ENCODE data around the gene C10orf95. TPM values are rescaled to one million over a fixed set of nuclear protein-coding genes. Genes with fewer than 3 reads are reported as not detected.

The C10orf95 gene
- total and polyA plus RNA-seq, 2 of the 13 experiments (the other 11 are each of a cell fraction or from before 2014, with no cell fraction given) = 0.05 to 0.07 TPM

DNA sequence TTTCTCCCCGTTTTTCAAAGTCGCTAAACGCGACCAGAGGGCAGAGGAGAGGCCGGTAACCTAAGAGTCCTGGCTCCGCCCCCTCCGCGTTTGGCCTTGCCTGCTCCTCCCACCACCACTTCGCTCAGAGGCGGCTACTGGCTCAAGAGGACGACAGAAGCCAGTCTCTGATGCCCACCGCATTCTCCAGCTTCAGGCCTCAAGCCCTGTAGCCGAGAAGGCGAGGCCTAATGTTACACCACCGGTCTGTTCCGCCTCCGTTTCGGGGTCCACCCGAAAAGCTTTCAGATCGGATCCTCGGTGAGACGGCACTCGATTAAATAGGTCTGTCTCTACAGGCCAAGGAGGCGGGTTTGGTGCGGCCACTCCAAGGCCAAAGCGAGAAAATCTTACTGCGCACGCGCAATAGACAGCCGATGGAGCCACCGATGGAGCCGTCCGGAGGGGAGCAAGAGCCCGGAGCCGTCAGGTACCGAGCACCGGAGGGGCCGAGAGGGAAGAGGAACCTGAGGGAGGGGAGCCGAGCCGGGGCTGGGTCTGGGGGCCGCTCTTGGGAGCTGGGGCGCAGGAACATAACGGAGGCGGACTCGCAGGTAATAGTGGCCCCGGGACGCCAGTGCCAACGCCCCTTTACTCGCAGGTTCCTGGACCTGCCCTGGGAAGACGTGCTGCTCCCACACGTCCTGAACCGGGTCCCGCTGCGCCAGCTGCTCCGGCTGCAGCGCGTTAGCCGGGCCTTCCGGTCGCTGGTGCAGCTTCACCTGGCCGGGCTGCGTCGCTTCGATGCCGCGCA, 30.4 kb downstream of the C10orf95 start, which contains the start of gene FBXL15 (continued):
- TF ChIP-seq, protein P1, sequence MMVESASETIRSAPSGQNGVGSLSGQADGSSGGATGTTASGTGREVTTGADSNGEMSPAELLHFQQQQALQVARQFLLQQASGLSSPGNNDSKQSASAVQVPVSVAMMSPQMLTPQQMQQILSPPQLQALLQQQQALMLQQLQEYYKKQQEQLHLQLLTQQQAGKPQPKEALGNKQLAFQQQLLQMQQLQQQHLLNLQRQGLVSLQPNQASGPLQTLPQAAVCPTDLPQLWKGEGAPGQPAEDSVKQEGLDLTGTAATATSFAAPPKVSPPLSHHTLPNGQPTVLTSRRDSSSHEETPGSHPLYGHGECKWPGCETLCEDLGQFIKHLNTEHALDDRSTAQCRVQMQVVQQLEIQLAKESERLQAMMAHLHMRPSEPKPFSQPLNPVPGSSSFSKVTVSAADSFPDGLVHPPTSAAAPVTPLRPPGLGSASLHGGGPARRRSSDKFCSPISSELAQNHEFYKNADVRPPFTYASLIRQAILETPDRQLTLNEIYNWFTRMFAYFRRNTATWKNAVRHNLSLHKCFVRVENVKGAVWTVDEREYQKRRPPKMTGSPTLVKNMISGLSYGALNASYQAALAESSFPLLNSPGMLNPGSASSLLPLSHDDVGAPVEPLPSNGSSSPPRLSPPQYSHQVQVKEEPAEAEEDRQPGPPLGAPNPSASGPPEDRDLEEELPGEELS (CRISPR knock-in tag; IDR thresholded peaks at IDR 0.05) = peak; percentile 70
- TF ChIP-seq CAMTA2 (CRISPR knock-in tag; IDR thresholded peaks at IDR 0.05; ENCODE audit: borderline replicate concordance) = 0 out of 2 replicates have a peak, but pooled peaks have one; percentile 63
- no peak for TF ChIP-seq SATB2 (CRISPR knock-in tag; IDR thresholded peaks at IDR 0.05)
- TF ChIP-seq HMG20B (CRISPR knock-in tag; conservative IDR thresholded peaks at IDR 0.05) = peak; percentile 60; the same call in 1 of the 2 replicates
- TF ChIP-seq, protein P2, sequence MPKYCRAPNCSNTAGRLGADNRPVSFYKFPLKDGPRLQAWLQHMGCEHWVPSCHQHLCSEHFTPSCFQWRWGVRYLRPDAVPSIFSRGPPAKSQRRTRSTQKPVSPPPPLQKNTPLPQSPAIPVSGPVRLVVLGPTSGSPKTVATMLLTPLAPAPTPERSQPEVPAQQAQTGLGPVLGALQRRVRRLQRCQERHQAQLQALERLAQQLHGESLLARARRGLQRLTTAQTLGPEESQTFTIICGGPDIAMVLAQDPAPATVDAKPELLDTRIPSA (CRISPR knock-in tag; IDR thresholded peaks at IDR 0.05; ENCODE audit: borderline replicate concordance) = no peak
- TF ChIP-seq RARG (CRISPR knock-in tag; IDR thresholded peaks at IDR 0.05; ENCODE audit: low read depth) = no peak; the same call in 1 of the 2 replicates
- TF ChIP-seq, protein P3, sequence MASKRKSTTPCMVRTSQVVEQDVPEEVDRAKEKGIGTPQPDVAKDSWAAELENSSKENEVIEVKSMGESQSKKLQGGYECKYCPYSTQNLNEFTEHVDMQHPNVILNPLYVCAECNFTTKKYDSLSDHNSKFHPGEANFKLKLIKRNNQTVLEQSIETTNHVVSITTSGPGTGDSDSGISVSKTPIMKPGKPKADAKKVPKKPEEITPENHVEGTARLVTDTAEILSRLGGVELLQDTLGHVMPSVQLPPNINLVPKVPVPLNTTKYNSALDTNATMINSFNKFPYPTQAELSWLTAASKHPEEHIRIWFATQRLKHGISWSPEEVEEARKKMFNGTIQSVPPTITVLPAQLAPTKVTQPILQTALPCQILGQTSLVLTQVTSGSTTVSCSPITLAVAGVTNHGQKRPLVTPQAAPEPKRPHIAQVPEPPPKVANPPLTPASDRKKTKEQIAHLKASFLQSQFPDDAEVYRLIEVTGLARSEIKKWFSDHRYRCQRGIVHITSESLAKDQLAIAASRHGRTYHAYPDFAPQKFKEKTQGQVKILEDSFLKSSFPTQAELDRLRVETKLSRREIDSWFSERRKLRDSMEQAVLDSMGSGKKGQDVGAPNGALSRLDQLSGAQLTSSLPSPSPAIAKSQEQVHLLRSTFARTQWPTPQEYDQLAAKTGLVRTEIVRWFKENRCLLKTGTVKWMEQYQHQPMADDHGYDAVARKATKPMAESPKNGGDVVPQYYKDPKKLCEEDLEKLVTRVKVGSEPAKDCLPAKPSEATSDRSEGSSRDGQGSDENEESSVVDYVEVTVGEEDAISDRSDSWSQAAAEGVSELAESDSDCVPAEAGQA (IDR thresholded peaks at IDR 0.05; ENCODE audit: low read depth) = peak; percentile 84; the same call in 1 of the 2 replicates
- TF ChIP-seq, protein P3 (CRISPR knock-in tag; IDR thresholded peaks at IDR 0.05; ENCODE audit: borderline replicate concordance) = no peak
- TF ChIP-seq ZNF331 (CRISPR knock-in tag; IDR thresholded peaks at IDR 0.05) = peak; percentile 91
- TF ChIP-seq, protein P4, sequence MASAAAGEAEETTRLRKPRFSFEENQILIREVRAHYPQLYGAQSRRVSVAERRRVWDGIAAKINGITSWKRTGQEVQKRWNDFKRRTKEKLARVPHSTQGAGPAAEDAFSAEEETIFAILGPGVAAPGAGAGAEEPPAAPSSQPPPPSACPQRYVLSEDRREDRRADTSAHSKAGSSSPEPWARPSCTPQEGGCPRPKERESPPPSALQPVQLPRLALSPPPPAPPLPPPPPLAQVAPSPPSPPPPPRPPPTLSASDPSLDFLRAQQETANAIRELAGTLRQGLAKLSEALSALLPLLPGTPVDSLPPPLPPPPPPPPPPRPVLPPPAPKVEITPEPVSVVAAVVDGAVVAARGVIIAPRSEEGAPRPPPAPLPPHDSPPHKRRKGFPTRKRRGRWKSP (CRISPR knock-in tag; IDR thresholded peaks at IDR 0.05) = peak; percentile 18
- peak; percentile 76 for TF ChIP-seq PPARG (CRISPR knock-in tag; conservative IDR thresholded peaks at IDR 0.05)
- TF ChIP-seq HNF4G (IDR thresholded peaks at IDR 0.05; ENCODE audit: borderline replicate concordance, low read depth, low read length) = no peak
- TF ChIP-seq HNF4G (CRISPR knock-in tag; IDR thresholded peaks at IDR 0.05; ENCODE audit: borderline replicate concordance, low read depth) = 0 out of 2 replicates have a peak, but pooled peaks have one; percentile 17
- TF ChIP-seq ZNF547 (CRISPR knock-in tag; IDR thresholded peaks at IDR 0.05) = peak; percentile 35
